GM12872 (cell line): Measurements from ENCODE around the gene BUD13.

Source experiments
- CTCF ChIP-seq: IDR thresholded peaks from 3 replicates; pipeline ENCODE4 v1.5.1; 2011; ENCODE audit warnings: low read depth, mild to moderate bottlenecking, low read length, moderate library complexity; ENCODE audit not compliant: insufficient read depth

BUD13 gene

GRCh38 chr11:116772443-116773202, at the start of gene BUD13:
Gene BUD13 (minus strand): TSS chr11:116772987. CDS start chr11:116772964, 23 bp downstream.
- no peak for TF ChIP-seq CTCF

- no peak for TF ChIP-seq CTCF
Measured at GRCh38 chr11:116822575-116822974, 49.8 kb upstream of the BUD13 start.

GRCh38 chr11:116821050-116821918, 48.5 kb upstream of the BUD13 start:
- TF ChIP-seq CTCF = no peak

GRCh38 chr11:116819049-116819448, 46.3 kb upstream of the BUD13 start:
- TF ChIP-seq CTCF = no peak

- TF ChIP-seq CTCF = no peak
Measured at GRCh38 chr11:116814502-116814901, 41.7 kb upstream of the BUD13 start.

GRCh38 chr11:116813781-116814471, 41.1 kb upstream of the BUD13 start:
- TF ChIP-seq CTCF = no peak

- no peak for TF ChIP-seq CTCF
Measured at GRCh38 chr11:116813170-116813569, 40.4 kb upstream of the BUD13 start.
